Activated naive CD8-positive, alpha-beta T cell (primary cell): ENCODE measurements around the gene PRKCB.
"Not testable (repeated sequence)": the region's sequence is repeated elsewhere in the genome, so short reads cannot be mapped to it uniquely, and the experiment has no call there.

Source experiments
- H3K27ac Mint-ChIP-seq: one replicate; pipeline ENCODE4 v1.8.0; 2021; ENCODE audit warnings: mixed read lengths
- H3K27me3 Mint-ChIP-seq: one replicate; pipeline ENCODE4 v1.8.0; 2021; ENCODE audit warnings: mixed read lengths
- H3K36me3 Mint-ChIP-seq: one replicate; pipeline ENCODE4 v1.8.0; 2021; ENCODE audit warnings: mixed read lengths
- H3K4me1 Mint-ChIP-seq: one replicate; pipeline ENCODE4 v1.8.0; 2021; ENCODE audit warnings: low read depth, mixed read lengths
- H3K4me3 Mint-ChIP-seq: one replicate; pipeline ENCODE4 v1.8.0; 2021; ENCODE audit warnings: mild to moderate bottlenecking, mixed read lengths
- H3K9me3 Mint-ChIP-seq: one replicate; pipeline ENCODE4 v1.8.0; 2021; ENCODE audit warnings: low read depth, mixed read lengths

PRKCB gene

GRCh38 chr16:24108090-24108489 lies 272.3 kb downstream of the PRKCB start:
- H3K27ac Mint-ChIP-seq, H3K9me3 Mint-ChIP-seq, H3K4me1 Mint-ChIP-seq, H3K27me3 Mint-ChIP-seq, H3K4me3 Mint-ChIP-seq: not testable (repeated sequence)
- peaks cover 20% of the 10 kb centered on the region for H3K36me3 Mint-ChIP-seq

- Mint-ChIP-seq H3K4me3 (no peak overlapping the region), H3K27me3 (no peaks in the 10 kb centered on the region), H3K4me1 (no peaks in the 10 kb centered on the region), H3K9me3 (no peaks in the 10 kb centered on the region), H3K27ac (no peak overlapping the region), H3K36me3 (peaks cover 19% of the 10 kb centered on the region)
Measured at GRCh38 chr16:24111724-24112302, 276.0 kb downstream of the PRKCB start.

DNA sequence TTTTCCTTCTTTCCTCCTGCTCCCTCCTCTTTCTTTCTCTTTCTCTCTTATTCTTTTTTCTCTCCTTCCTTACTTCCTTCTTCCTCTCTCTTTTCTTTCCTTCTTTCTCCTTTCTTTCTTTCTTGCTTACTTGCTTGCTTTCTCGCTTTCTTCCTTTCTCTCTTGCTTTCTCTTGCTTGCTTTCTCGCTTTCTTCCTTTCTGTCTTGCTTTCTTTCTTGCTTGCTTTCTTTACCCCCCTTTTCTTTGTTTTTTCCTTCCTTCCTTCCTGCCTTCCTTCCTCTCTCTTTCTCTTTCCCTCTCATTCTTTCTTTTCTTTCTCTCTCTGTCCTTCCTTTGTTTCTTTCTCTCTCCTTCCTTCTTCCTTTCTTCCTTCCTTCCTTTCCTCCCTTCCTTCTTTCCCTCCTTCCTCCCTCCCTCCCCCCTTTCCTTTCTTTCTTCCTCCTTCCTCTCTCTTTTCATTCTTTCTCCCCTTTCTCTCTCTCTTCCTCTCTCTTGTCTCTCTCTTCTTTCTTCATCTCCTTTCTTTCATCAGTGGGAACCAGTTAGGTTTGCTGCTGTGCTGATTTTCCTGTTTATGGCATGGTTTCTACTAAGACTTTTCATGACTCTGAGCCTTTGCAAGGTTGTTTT lies 277.4 kb downstream of the PRKCB start:
- Mint-ChIP-seq H3K27me3 (no peaks in the 10 kb centered on the region), H3K27ac (no peak overlapping the region), H3K36me3 (peaks cover 19% of the 10 kb centered on the region), H3K4me1 (no peaks in the 10 kb centered on the region), H3K9me3 (no peaks in the 10 kb centered on the region), H3K4me3 (no peak overlapping the region)

- Mint-ChIP-seq H3K27me3 (no peaks in the 10 kb centered on the region), H3K4me1 (no peaks in the 10 kb centered on the region), H3K36me3 (peaks cover 24% of the 10 kb centered on the region), H3K27ac (no peak overlapping the region), H3K9me3 (no peaks in the 10 kb centered on the region), H3K4me3 (no peak overlapping the region)
Measured at GRCh38 chr16:24114876-24115275, 279.1 kb downstream of the PRKCB start.

DNA sequence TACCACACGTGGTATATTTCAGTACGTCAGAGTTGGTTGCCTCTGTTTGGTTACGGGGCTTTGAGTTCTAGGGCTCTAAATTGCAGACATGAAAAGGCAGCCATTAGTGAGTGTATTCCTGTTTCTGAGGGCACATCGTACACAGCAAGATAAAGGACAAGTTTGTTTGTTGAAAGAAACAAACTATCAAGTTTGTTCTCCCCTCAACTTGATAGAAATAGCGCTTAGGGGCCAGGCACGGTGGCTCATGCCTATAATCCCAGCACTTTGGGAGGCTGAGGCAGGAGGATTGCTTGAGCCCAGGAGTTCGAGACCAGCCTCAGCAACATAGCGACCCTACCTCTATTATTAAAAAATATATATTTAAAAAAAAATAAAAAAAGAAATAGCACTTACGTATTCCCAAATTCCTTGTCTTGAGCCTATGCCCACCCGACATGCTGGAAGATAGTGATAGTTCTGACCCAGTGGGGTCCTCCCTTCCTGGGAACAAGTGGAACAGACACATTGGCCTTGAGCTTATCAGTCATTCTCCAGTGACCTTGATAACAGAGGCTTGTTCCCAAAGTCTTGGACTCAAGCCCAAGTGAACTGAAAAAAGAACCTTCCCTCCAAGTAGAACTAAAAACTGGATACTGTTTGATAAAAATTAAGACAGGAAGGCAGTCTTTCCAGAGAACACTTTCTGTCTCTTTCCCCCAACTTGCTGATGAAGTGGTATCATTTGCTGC lies 280.4 kb downstream of the PRKCB start:
- Mint-ChIP-seq H3K9me3 (no peaks in the 10 kb centered on the region), H3K4me1 (no peaks in the 10 kb centered on the region), H3K4me3 (no peak overlapping the region), H3K27ac (no peak overlapping the region), H3K27me3 (no peaks in the 10 kb centered on the region), H3K36me3 (peaks cover 30% of the 10 kb centered on the region)

DNA sequence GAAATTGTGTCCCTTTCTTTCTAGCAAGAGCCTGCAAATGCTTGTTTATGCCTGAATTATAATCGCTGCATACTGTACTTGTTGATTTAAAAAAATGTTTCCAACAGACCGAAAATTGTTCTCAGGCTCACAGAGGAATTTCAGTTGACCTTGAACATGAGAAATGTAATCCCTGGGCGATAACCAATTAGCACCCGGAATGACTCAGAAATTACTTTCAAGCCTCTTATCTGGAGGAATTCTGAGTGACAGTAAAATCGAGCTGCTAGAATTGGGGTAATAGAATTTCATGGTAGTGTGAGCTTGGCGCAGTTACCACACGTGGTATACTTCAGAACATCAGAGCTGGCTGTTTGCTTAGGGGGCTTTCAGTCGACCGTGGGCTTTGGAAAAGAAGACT lies 281.2 kb downstream of the PRKCB start:
- Mint-ChIP-seq H3K27me3 (no peaks in the 10 kb centered on the region), H3K9me3 (no peaks in the 10 kb centered on the region), H3K4me3 (no peak overlapping the region), H3K4me1 (no peaks in the 10 kb centered on the region), H3K36me3 (peaks cover 32% of the 10 kb centered on the region), H3K27ac (no peak overlapping the region)

- H3K27ac Mint-ChIP-seq = no peak overlapping the region
- H3K9me3 Mint-ChIP-seq = no peaks in the 10 kb centered on the region
- H3K27me3 Mint-ChIP-seq = no peaks in the 10 kb centered on the region
- H3K4me1 Mint-ChIP-seq = no peaks in the 10 kb centered on the region
- H3K4me3 Mint-ChIP-seq = no peak overlapping the region
- peaks cover 30% of the 10 kb centered on the region for H3K36me3 Mint-ChIP-seq
Measured at GRCh38 chr16:24117680-24118079, 281.9 kb downstream of the PRKCB start.

DNA sequence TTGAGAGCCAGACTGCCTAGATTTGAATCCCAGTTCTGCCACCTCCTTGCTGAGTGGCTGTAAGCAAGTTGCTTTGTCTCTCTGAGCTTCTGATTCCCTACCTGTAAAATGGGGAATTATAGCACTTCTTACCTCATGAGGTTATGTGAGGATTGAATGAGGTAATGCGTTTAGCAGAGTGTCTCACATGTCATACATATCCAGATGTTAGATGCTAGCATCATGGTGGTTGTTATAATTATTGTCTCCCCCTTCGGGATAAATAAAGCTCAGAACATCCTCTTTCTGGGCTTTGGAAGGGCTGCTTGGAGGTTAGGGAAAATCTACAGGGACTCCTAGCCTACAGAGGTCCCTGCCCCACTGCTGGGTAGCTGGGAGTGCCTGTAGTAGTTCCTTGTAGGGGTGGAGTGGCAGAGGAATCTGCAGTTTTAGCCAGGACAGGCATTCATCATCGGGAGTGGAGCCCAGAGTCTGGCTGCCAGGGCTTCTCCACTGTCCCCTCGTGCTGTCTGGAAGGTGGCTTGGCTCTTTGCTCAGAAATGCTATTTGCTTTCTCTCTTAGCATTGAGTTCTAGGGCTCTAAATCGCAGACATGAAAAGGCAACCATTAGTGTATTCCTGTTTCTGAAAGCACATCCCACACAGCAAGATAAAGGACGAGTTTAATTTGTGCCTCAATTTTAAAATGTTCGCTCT lies 282.5 kb downstream of the PRKCB start:
- Mint-ChIP-seq H3K9me3 (no peaks in the 10 kb centered on the region), H3K4me1 (no peaks in the 10 kb centered on the region), H3K36me3 (peaks cover 29% of the 10 kb centered on the region), H3K4me3 (no peak overlapping the region), H3K27me3 (no peaks in the 10 kb centered on the region), H3K27ac (peak overlapping the region; percentile 66)

GRCh38 chr16:24119807-24120206 lies 284.0 kb downstream of the PRKCB start:
- H3K4me3 Mint-ChIP-seq = no peak overlapping the region
- H3K27me3 Mint-ChIP-seq = no peaks in the 10 kb centered on the region
- H3K36me3 Mint-ChIP-seq = peaks cover 30% of the 10 kb centered on the region
- H3K27ac Mint-ChIP-seq = no peak overlapping the region
- no peaks in the 10 kb centered on the region for H3K9me3 Mint-ChIP-seq
- H3K4me1 Mint-ChIP-seq = no peaks in the 10 kb centered on the region

GRCh38 chr16:24123275-24123674 lies 287.5 kb downstream of the PRKCB start:
- Mint-ChIP-seq H3K27me3 (no peaks in the 10 kb centered on the region), H3K4me1 (no peaks in the 10 kb centered on the region), H3K27ac (no peak overlapping the region), H3K9me3 (no peaks in the 10 kb centered on the region), H3K36me3 (peaks cover 38% of the 10 kb centered on the region), H3K4me3 (no peak overlapping the region)

DNA sequence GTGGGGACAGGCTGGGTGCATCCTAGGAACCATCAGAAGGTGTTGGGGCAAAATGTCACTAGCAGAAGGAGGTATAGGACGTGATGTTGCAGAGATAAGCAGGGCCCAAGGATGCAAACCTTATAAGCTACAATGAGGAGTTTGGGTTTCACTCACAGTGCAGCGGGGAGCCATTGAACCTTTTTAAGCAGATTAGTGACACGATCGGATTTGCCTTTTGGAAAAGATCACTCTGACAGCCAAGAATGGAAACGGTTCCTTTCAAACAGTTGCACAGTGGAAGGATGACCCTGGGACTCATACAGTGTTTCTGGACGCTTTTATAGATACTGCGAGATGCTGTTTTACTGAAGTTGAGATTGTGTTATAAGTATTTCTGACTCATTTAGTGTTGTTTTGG lies 288.5 kb downstream of the PRKCB start:
- H3K36me3 Mint-ChIP-seq = peaks cover 37% of the 10 kb centered on the region
- H3K9me3 Mint-ChIP-seq = no peaks in the 10 kb centered on the region
- no peaks in the 10 kb centered on the region for H3K4me1 Mint-ChIP-seq
- no peaks in the 10 kb centered on the region for H3K27me3 Mint-ChIP-seq
- no peak overlapping the region for H3K4me3 Mint-ChIP-seq
- H3K27ac Mint-ChIP-seq = no peak overlapping the region

- Mint-ChIP-seq H3K4me1 (no peaks in the 10 kb centered on the region), H3K27ac (no peak overlapping the region), H3K9me3 (no peaks in the 10 kb centered on the region), H3K27me3 (no peaks in the 10 kb centered on the region), H3K36me3 (peaks cover 34% of the 10 kb centered on the region), H3K4me3 (no peak overlapping the region)
Measured at GRCh38 chr16:24125214-24125613, 289.4 kb downstream of the PRKCB start.

GRCh38 chr16:24129412-24129918 lies 293.7 kb downstream of the PRKCB start:
- H3K27me3 Mint-ChIP-seq = no peaks in the 10 kb centered on the region
- no peaks in the 10 kb centered on the region for H3K9me3 Mint-ChIP-seq
- H3K36me3 Mint-ChIP-seq = peaks cover 25% of the 10 kb centered on the region
- H3K4me1 Mint-ChIP-seq = peaks cover 13% of the 10 kb centered on the region
- no peak overlapping the region for H3K27ac Mint-ChIP-seq
- H3K4me3 Mint-ChIP-seq = no peak overlapping the region

GRCh38 chr16:24130494-24131085 lies 294.8 kb downstream of the PRKCB start:
- Mint-ChIP-seq H3K27me3 (no peaks in the 10 kb centered on the region), H3K4me3 (no peak overlapping the region), H3K9me3 (no peaks in the 10 kb centered on the region), H3K4me1 (peaks cover 13% of the 10 kb centered on the region), H3K36me3 (peaks cover 17% of the 10 kb centered on the region), H3K27ac (peak overlapping the region; percentile 8)

DNA sequence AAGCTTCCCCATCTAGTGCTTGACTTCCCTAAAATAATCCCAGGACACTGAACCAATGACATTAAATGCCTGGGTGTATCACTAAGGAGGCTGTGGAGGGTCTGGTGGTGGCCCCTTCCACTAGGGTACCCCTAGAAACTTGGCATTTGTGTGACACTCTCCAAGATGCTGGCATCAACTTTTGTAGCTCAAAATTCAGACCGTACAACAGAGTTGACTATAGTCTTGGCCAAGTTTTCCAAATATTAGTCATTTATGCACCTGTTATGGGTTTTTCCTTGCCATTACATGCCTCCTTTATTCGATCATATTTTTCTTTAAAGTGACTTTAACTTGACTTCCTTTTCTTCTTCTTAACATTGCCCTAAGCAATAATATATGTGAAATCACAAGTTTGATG lies 295.5 kb downstream of the PRKCB start:
- Mint-ChIP-seq H3K27ac (no peak overlapping the region), H3K4me3 (no peak overlapping the region), H3K36me3 (peaks cover 17% of the 10 kb centered on the region), H3K9me3 (no peaks in the 10 kb centered on the region), H3K4me1 (peaks cover 13% of the 10 kb centered on the region), H3K27me3 (no peaks in the 10 kb centered on the region)
